Measurements from ENCODE around the gene IL31.

The IL31 gene

DNA sequence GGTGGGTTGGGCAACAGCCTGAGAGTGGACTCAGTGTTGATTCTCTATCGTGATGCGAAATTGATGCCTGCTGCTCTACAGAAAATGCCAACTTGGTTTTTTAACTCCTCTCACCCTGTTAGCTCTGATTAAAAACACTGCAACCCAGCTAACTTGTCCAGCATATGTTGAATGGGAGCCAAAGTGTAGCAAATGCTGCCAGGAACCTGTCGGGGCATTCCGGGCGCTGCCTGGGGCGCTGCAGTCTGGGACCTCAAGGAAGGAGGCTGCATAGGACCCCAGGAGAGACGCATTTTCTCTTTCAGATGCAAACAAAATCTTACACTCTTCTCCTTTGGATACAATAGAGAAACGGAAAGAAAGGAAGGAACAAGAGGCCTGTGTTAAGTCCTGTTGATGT lies 33.4 kb upstream of the IL31 start:
- Histone ChIP-seq H3K79me2 (no peaks in the 10 kb centered on the region), H3K4me1 (no peaks in the 10 kb centered on the region), H3K9ac (no peak overlapping the region), H2AFZ (no peak overlapping the region), H3K9me3 (ENCODE audit: control insufficient read depth, low read length) (no peaks in the 10 kb centered on the region), H3K27me3 (ENCODE audit: control insufficient read depth, insufficient read depth, low read length) (no peaks in the 10 kb centered on the region), H3K4me2 (ENCODE audit: low read length) (no peak overlapping the region), H3K4me3 (ENCODE audit: low read depth, low read length) (no peak overlapping the region), H3K27ac (no peak overlapping the region), H3K36me3 (ENCODE audit: control insufficient read depth, insufficient read depth, low read length) (no peaks in the 10 kb centered on the region)
- TF ChIP-seq, protein P1, sequence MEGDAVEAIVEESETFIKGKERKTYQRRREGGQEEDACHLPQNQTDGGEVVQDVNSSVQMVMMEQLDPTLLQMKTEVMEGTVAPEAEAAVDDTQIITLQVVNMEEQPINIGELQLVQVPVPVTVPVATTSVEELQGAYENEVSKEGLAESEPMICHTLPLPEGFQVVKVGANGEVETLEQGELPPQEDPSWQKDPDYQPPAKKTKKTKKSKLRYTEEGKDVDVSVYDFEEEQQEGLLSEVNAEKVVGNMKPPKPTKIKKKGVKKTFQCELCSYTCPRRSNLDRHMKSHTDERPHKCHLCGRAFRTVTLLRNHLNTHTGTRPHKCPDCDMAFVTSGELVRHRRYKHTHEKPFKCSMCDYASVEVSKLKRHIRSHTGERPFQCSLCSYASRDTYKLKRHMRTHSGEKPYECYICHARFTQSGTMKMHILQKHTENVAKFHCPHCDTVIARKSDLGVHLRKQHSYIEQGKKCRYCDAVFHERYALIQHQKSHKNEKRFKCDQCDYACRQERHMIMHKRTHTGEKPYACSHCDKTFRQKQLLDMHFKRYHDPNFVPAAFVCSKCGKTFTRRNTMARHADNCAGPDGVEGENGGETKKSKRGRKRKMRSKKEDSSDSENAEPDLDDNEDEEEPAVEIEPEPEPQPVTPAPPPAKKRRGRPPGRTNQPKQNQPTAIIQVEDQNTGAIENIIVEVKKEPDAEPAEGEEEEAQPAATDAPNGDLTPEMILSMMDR (IDR thresholded peaks at IDR 0.05), result no peak

DNA sequence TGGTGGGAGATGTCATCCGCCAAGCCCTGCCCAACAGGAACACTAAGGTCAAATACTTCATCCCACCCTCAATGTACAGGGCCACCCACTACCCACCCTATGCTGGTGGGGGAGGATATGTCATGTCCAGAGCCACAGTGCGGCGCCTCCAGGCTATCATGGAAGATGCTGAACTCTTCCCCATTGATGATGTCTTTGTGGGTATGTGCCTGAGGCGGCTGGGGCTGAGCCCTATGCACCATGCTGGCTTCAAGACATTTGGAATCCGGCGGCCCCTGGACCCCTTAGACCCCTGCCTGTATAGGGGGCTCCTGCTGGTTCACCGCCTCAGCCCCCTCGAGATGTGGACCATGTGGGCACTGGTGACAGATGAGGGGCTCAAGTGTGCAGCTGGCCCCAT lies 33.0 kb upstream of the IL31 start:
- no peaks in the 10 kb centered on the region for H3K79me2 ChIP-seq
- H3K36me3 ChIP-seq (ENCODE audit: control insufficient read depth, insufficient read depth, low read length), result no peaks in the 10 kb centered on the region
- H3K27me3 ChIP-seq (ENCODE audit: control insufficient read depth, insufficient read depth, low read length), result no peaks in the 10 kb centered on the region
- no peak overlapping the region for H2AFZ ChIP-seq
- H3K9ac ChIP-seq, result no peak overlapping the region
- no peak overlapping the region for H3K4me2 ChIP-seq (ENCODE audit: low read length)
- TF ChIP-seq, protein P1 (IDR thresholded peaks at IDR 0.05), result no peak
- H3K4me3 ChIP-seq (ENCODE audit: low read depth, low read length), result no peak overlapping the region
- no peaks in the 10 kb centered on the region for H3K4me1 ChIP-seq
- H3K27ac ChIP-seq, result no peak overlapping the region
- no peaks in the 10 kb centered on the region for H3K9me3 ChIP-seq (ENCODE audit: control insufficient read depth, low read length)

DNA sequence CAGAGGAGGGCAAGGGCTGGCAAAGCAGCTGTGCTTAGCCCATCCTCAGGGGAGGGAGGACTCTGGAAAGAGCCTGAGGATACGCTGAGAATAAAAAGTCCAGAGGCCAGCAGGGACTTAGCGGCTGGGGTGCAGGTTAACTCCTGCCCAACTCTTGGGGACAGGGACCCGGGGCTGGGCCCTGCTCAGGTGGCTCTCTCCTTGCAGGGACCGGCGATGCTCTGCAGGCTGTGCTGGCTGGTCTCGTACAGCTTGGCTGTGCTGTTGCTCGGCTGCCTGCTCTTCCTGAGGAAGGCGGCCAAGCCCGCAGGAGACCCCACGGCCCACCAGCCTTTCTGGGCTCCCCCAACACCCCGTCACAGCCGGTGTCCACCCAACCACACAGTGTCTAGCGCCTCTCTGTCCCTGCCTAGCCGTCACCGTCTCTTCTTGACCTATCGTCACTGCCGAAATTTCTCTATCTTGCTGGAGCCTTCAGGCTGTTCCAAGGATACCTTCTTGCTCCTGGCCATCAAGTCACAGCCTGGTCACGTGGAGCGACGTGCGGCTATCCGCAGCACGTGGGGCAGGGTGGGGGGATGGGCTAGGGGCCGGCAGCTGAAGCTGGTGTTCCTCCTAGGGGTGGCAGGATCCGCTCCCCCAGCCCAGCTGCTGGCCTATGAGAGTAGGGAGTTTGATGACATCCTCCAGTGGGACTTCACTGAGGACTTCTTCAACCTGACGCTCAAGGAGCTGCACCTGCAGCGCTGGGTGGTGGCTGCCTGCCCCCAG lies 32.3 kb upstream of the IL31 start:
- Histone ChIP-seq H3K4me1 (no peaks in the 10 kb centered on the region), H3K4me2 (ENCODE audit: low read length) (no peak overlapping the region), H3K4me3 (ENCODE audit: low read depth, low read length) (no peak overlapping the region), H3K9ac (no peak overlapping the region), H3K36me3 (ENCODE audit: control insufficient read depth, insufficient read depth, low read length) (no peaks in the 10 kb centered on the region), H3K9me3 (ENCODE audit: control insufficient read depth, low read length) (no peaks in the 10 kb centered on the region), H3K27me3 (ENCODE audit: control insufficient read depth, insufficient read depth, low read length) (no peaks in the 10 kb centered on the region), H2AFZ (no peak overlapping the region), H3K27ac (no peak overlapping the region), H3K79me2 (no peaks in the 10 kb centered on the region)
- TF ChIP-seq, protein P1 (IDR thresholded peaks at IDR 0.05), result no peak

DNA sequence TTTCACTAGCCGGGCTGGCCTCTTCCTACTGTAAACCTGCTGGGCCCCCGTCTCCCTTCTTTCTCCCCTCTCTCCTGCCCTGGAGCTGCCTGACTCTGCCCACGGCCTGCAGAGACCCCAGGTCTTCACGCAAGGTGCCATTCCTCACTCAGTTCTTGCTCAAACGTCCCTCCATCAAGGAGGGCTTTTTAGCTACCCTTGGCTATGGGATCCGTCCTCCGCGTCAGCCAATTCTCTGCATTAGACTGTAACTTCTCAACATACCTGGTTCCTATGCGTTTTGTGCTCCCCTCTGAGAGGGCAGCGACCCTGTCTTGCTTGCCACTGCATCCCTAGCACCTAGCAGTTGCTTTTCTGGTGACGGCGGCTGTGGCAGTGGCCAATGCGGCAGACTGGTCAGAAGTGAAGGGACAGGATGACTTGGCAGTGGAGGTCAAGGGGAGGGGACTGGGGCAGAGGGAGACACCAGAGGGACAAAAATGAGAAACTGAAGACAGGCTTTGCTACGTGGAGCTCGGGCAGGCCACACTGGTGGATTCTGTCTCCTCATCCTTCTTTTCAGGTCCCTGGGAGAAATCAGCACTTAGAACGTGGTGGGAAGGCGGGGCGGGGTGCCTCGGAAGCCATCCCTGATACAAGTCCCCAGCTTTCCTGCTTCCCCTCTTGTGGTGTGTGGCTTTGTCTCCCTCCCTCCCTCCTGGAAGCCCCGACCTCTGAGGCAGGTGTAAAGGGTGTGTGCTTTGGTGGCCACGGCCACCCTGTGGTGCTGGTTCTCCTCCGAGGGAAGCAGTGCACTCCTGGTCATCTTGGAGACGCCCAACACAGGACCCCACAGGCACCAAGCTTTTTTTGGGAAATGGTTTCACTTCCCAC lies 31.3 kb upstream of the IL31 start:
- Histone ChIP-seq H3K9me3 (ENCODE audit: control insufficient read depth, low read length) (no peaks in the 10 kb centered on the region), H2AFZ (no peak overlapping the region), H3K27me3 (ENCODE audit: control insufficient read depth, insufficient read depth, low read length) (no peaks in the 10 kb centered on the region), H3K4me3 (ENCODE audit: low read depth, low read length) (no peak overlapping the region), H3K4me1 (no peaks in the 10 kb centered on the region), H3K36me3 (ENCODE audit: control insufficient read depth, insufficient read depth, low read length) (no peaks in the 10 kb centered on the region), H3K4me2 (ENCODE audit: low read length) (no peak overlapping the region), H3K79me2 (no peaks in the 10 kb centered on the region), H3K9ac (no peak overlapping the region), H3K27ac (no peak overlapping the region)
- TF ChIP-seq, protein P1 (IDR thresholded peaks at IDR 0.05), result no peak
